Fibroblast of villous mesenchyme (primary cell): ENCODE measurements around the gene ATPAF1. TPM values are rescaled to one million over a fixed set of nuclear protein-coding genes. Genes with fewer than 3 reads are reported as not detected.
A peak's percentile ranks its signal among the peaks of the same experiment; 100 is the strongest.

Experiments used
- DNase-seq: peaks from one replicate; pipeline ENCODE4 v3.0.0-alpha.2; 2010; ENCODE audit warnings: low read depth
- H3K4me3 ChIP-seq: 2 replicates; pipeline ENCODE4 v1.5.1; 2011; ENCODE audit warnings: low read depth, mild to moderate bottlenecking, low read length
- total RNA-seq: library from RNA; depleted of rRNA; stranded (reverse); fragments of >200 nt; gene quantifications from 2 replicates; pipeline ENCODE4 v1.2.3, GENCODE V29; 2012
- TF ChIP-seq, protein P1 (sequence below): IDR thresholded peaks from 2 replicates; pipeline ENCODE4 v1.5.1; 2012; ENCODE audit warnings: low read depth, mild to moderate bottlenecking, low read length; ENCODE audit not compliant: insufficient read depth

Gene ATPAF1
- total RNA-seq, 1 donor, result 66.1 TPM

GRCh38 chr1:46689356-46689755, 21.2 kb upstream of the ATPAF1 start:
- DNase-seq, result no peak
- TF ChIP-seq, protein P1, sequence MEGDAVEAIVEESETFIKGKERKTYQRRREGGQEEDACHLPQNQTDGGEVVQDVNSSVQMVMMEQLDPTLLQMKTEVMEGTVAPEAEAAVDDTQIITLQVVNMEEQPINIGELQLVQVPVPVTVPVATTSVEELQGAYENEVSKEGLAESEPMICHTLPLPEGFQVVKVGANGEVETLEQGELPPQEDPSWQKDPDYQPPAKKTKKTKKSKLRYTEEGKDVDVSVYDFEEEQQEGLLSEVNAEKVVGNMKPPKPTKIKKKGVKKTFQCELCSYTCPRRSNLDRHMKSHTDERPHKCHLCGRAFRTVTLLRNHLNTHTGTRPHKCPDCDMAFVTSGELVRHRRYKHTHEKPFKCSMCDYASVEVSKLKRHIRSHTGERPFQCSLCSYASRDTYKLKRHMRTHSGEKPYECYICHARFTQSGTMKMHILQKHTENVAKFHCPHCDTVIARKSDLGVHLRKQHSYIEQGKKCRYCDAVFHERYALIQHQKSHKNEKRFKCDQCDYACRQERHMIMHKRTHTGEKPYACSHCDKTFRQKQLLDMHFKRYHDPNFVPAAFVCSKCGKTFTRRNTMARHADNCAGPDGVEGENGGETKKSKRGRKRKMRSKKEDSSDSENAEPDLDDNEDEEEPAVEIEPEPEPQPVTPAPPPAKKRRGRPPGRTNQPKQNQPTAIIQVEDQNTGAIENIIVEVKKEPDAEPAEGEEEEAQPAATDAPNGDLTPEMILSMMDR, result no peak
- no peak overlapping the region for H3K4me3 ChIP-seq

- H3K4me3 ChIP-seq, result no peak overlapping the region
- no peak for DNase-seq
- TF ChIP-seq, protein P1, result no peak
Measured at GRCh38 chr1:46687921-46688509, 19.9 kb upstream of the ATPAF1 start.

- peak; percentile 86 for DNase-seq
- TF ChIP-seq, protein P1, result no peak
- H3K4me3 ChIP-seq, result no peak overlapping the region
Measured at GRCh38 chr1:46687093-46687659, 19.0 kb upstream of the ATPAF1 start.

- no peak for DNase-seq
- no peak overlapping the region for H3K4me3 ChIP-seq
- TF ChIP-seq, protein P1, result no peak
Measured at GRCh38 chr1:46686255-46686654, 18.1 kb upstream of the ATPAF1 start.

GRCh38 chr1:46684670-46685069, 16.5 kb upstream of the ATPAF1 start:
- DNase-seq, result no peak
- H3K4me3 ChIP-seq, result no peak overlapping the region
- TF ChIP-seq, protein P1, result no peak

DNA sequence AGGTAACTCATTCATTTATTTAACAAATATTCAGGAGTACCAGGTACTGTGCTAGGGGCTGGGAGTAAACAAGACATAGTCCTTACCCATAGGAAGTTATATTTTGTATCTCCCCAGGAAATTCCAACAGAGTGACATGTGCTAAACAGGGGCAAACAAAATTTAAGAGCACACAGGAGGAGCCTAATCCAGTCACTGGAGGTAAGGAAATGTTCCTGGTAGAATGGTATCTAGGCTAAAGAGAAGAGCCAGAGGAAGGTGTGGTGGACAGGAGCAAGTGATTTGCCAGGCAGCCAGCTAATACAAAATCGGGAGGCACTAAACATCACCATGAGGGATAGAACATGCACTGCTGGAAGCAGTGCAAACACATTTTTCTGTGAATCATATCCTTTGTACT, 13.9 kb upstream of the ATPAF1 start:
- no peak for DNase-seq
- no peak overlapping the region for H3K4me3 ChIP-seq
- TF ChIP-seq, protein P1, result no peak
